DND-41 (cell line): Measurements from ENCODE around the gene SEL1L2.

Experiments used
- ATAC-seq: fragments of 200-7000 bp; cut with Tn5 transposase; 3 replicates; pipeline ENCODE4 v1.9.1; 2021; ENCODE audit warnings: low read depth; ENCODE audit not compliant: insufficient read depth
- DNase-seq: peaks from one replicate; pipeline ENCODE4 v3.0.0-alpha.2; 2020
- H2AFZ ChIP-seq: 2 replicates; pipeline ENCODE4 v1.6.0; 2012; ENCODE audit warnings: low read depth, low read length
- H3K27ac ChIP-seq: 2 replicates; pipeline ENCODE4 v1.5.1; 2012; ENCODE audit warnings: low read length, inconsistent platforms
- H3K27me3 ChIP-seq: fragments of 200-600 bp; sonication (generic); 2 replicates; pipeline ENCODE4 v1.6.0; 2012; ENCODE audit warnings: low read length, mild to moderate bottlenecking, inconsistent platforms; ENCODE audit not compliant: insufficient read depth, poor library complexity
- H3K36me3 ChIP-seq: 2 replicates; pipeline ENCODE4 v1.5.1; 2012; ENCODE audit warnings: low read length, inconsistent platforms; ENCODE audit not compliant: insufficient read depth
- H3K4me1 ChIP-seq: 2 replicates; pipeline ENCODE4 v1.5.1; 2012; ENCODE audit warnings: mild to moderate bottlenecking, low read length; ENCODE audit not compliant: insufficient read depth
- H3K4me2 ChIP-seq: 2 replicates; pipeline ENCODE4 v1.6.0; 2012; ENCODE audit warnings: mild to moderate bottlenecking, moderate library complexity, low read length, inconsistent platforms; ENCODE audit not compliant: insufficient read depth
- H3K4me3 ChIP-seq, 2 experiments: fragments of 200-600 bp in 1 of 2; shearing (Covaris generic) in 1 of 2; 2 replicates each; pipeline ENCODE4 v1.5.1; 2012 to 2016; ENCODE audit warnings: inconsistent platforms in 2 of 2, low read length in 2 of 2, mild to moderate bottlenecking in 2 of 2, low read depth in 1 of 2, moderate library complexity in 1 of 2
- H3K79me2 ChIP-seq: 2 replicates; pipeline ENCODE4 v1.6.0; 2012; ENCODE audit warnings: low read length, inconsistent platforms; ENCODE audit not compliant: insufficient read depth
- H3K9ac ChIP-seq: 2 replicates; pipeline ENCODE4 v1.6.0; 2012; ENCODE audit warnings: low read depth, mild to moderate bottlenecking, inconsistent platforms, low read length, moderate library complexity
- H3K9me3 ChIP-seq: 2 replicates; pipeline ENCODE4 v1.5.1; 2012; ENCODE audit warnings: low read length, moderate library complexity, mild to moderate bottlenecking, inconsistent platforms; ENCODE audit not compliant: insufficient read depth, severe bottlenecking
- H4K20me1 ChIP-seq: 2 replicates; pipeline ENCODE4 v1.6.0; 2012; ENCODE audit warnings: low read length; ENCODE audit not compliant: insufficient read depth
- CTCF ChIP-seq: IDR thresholded peaks from 2 replicates; pipeline ENCODE4 v1.5.1; 2012; ENCODE audit warnings: borderline replicate concordance, low read length, moderate library complexity, mild to moderate bottlenecking; ENCODE audit not compliant: poor library complexity, severe bottlenecking; ENCODE audit errors: extremely low read depth
- EZH2 ChIP-seq: IDR thresholded peaks from 3 replicates; pipeline ENCODE4 v1.6.1; 2012; ENCODE audit warnings: borderline replicate concordance, low read depth, mild to moderate bottlenecking, moderate library complexity, low read length, inconsistent platforms; ENCODE audit not compliant: severe bottlenecking

The SEL1L2 gene

GRCh38 chr20:13816757-13817156, 173.7 kb downstream of the SEL1L2 start:
- Histone ChIP-seq H3K4me3 (no peak overlapping the region), H3K27ac (no peak overlapping the region), H4K20me1 (peaks cover 3% of the 10 kb centered on the region; the same call in 1 of the 2 replicates), H3K27me3 (no peaks in the 10 kb centered on the region), H3K4me1 (no peaks in the 10 kb centered on the region), H2AFZ (no peak overlapping the region), H3K4me2 (no peak overlapping the region), H3K79me2 (no peaks in the 10 kb centered on the region), H3K9ac (no peak overlapping the region), H3K36me3 (peaks cover 77% of the 10 kb centered on the region), H3K9me3 (no peaks in the 10 kb centered on the region)
- TF ChIP-seq EZH2, result no peak
- TF ChIP-seq CTCF, result no peak
- ATAC-seq (no peak), DNase-seq (no peak)

- ATAC-seq, result no peak
- TF ChIP-seq EZH2, result no peak
- TF ChIP-seq CTCF, result no peak
- peaks cover 93% of the 10 kb centered on the region for H3K36me3 ChIP-seq
These were observed 175.7 kb downstream of the SEL1L2 start for GRCh38 chr20:13814672-13815071.

GRCh38 chr20:13813910-13814309, 176.5 kb downstream of the SEL1L2 start:
- Histone ChIP-seq H3K4me3 (no peak overlapping the region), H3K79me2 (no peaks in the 10 kb centered on the region; the same call in 1 of the 2 replicates), H3K9ac (no peak overlapping the region), H3K36me3 (peaks cover 98% of the 10 kb centered on the region), H4K20me1 (peaks cover 3% of the 10 kb centered on the region; the same call in 1 of the 2 replicates), H2AFZ (no peak overlapping the region), H3K4me1 (no peaks in the 10 kb centered on the region), H3K4me2 (no peak overlapping the region), H3K9me3 (no peaks in the 10 kb centered on the region), H3K27me3 (no peaks in the 10 kb centered on the region), H3K27ac (no peak overlapping the region)
- no peak for TF ChIP-seq EZH2
- no peak for TF ChIP-seq CTCF
- DNase-seq (no peak), ATAC-seq (no peak)

More at GRCh38 chr20:13814672-13815071, 175.7 kb downstream of the SEL1L2 start:
- Histone ChIP-seq H3K4me3 (no peak overlapping the region), H2AFZ (no peak overlapping the region), H3K9ac (no peak overlapping the region), H3K4me2 (no peak overlapping the region), H4K20me1 (peaks cover 3% of the 10 kb centered on the region; the same call in 1 of the 2 replicates), H3K9me3 (no peaks in the 10 kb centered on the region), H3K27me3 (no peaks in the 10 kb centered on the region), H3K27ac (no peak overlapping the region), H3K4me1 (no peaks in the 10 kb centered on the region), H3K79me2 (no peaks in the 10 kb centered on the region)
- no peak for DNase-seq
